ENCODE data around the gene KCNH8. TPM values are rescaled to one million over a fixed set of nuclear protein-coding genes. Genes with fewer than 3 reads are reported as not detected.

KCNH8 gene
- polyA plus RNA-seq, 1 donor from 2014 or later = 28.9 TPM

- H3K4me3 ChIP-seq (ENCODE audit: low read length) = no peak overlapping the region
- no peak overlapping the region for H2AFZ ChIP-seq (ENCODE audit: low read depth, low read length)
- H3K36me3 ChIP-seq (ENCODE audit: insufficient read depth, low read length) = no peaks in the 10 kb centered on the region
- H4K20me1 ChIP-seq (ENCODE audit: insufficient read depth) = no peaks in the 10 kb centered on the region
- H3K79me2 ChIP-seq (replicated peaks; ENCODE audit: insufficient read depth, low read length) = no peaks in the 10 kb centered on the region
- H3K9me3 ChIP-seq (ENCODE audit: low read length) = no peaks in the 10 kb centered on the region
- H3K9me2 ChIP-seq (ENCODE audit: insufficient read depth, low read length) = no peaks in the 10 kb centered on the region
- H3K27me3 ChIP-seq (ENCODE audit: insufficient read depth, low read depth, low read length) = no peaks in the 10 kb centered on the region
- TF ChIP-seq SMC3 (conservative IDR thresholded peaks at IDR 0.05; ENCODE audit: poor library complexity) (no peak), TAF1 (IDR thresholded peaks at IDR 0.05; ENCODE audit: low read depth) (no peak), RAD21 (conservative IDR thresholded peaks at IDR 0.05) (no peak), MXI1 (conservative IDR thresholded peaks at IDR 0.05; ENCODE audit: poor library complexity, severe bottlenecking) (no peak), EZH2 (IDR thresholded peaks at IDR 0.05; ENCODE audit: borderline replicate concordance, insufficient read depth, low read length, poor library complexity, severe bottlenecking) (no peak), REST (IDR thresholded peaks at IDR 0.05; ENCODE audit: borderline replicate concordance) (no peak), POLR2AphosphoS5 (IDR thresholded peaks at IDR 0.05) (no peak), EP300 (conservative IDR thresholded peaks at IDR 0.05; ENCODE audit: poor library complexity, severe bottlenecking) (no peak)
- TF ChIP-seq, protein P1, sequence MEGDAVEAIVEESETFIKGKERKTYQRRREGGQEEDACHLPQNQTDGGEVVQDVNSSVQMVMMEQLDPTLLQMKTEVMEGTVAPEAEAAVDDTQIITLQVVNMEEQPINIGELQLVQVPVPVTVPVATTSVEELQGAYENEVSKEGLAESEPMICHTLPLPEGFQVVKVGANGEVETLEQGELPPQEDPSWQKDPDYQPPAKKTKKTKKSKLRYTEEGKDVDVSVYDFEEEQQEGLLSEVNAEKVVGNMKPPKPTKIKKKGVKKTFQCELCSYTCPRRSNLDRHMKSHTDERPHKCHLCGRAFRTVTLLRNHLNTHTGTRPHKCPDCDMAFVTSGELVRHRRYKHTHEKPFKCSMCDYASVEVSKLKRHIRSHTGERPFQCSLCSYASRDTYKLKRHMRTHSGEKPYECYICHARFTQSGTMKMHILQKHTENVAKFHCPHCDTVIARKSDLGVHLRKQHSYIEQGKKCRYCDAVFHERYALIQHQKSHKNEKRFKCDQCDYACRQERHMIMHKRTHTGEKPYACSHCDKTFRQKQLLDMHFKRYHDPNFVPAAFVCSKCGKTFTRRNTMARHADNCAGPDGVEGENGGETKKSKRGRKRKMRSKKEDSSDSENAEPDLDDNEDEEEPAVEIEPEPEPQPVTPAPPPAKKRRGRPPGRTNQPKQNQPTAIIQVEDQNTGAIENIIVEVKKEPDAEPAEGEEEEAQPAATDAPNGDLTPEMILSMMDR (IDR thresholded peaks at IDR 0.05; ENCODE audit: poor library complexity, severe bottlenecking) = no peak
- no peak overlapping the region for H3K4me2 ChIP-seq (ENCODE audit: low read length)
- H3K27ac ChIP-seq (ENCODE audit: low read length) = no peak overlapping the region
- H3F3A ChIP-seq (ENCODE audit: insufficient read depth, low read length, poor library complexity, severe bottlenecking) = no peaks in the 10 kb centered on the region
- no peak overlapping the region for H3K9ac ChIP-seq (ENCODE audit: low read length)
Measured at GRCh38 chr3:19338769-19339168, 190.5 kb downstream of the KCNH8 start.

GRCh38 chr3:19342389-19342788 lies 194.1 kb downstream of the KCNH8 start:
- TF ChIP-seq POLR2AphosphoS5 (IDR thresholded peaks at IDR 0.05) (no peak), EP300 (conservative IDR thresholded peaks at IDR 0.05; ENCODE audit: poor library complexity, severe bottlenecking) (peak; percentile 52), REST (IDR thresholded peaks at IDR 0.05; ENCODE audit: borderline replicate concordance) (no peak), RAD21 (conservative IDR thresholded peaks at IDR 0.05) (no peak), TAF1 (IDR thresholded peaks at IDR 0.05; ENCODE audit: low read depth) (no peak), EZH2 (IDR thresholded peaks at IDR 0.05; ENCODE audit: borderline replicate concordance, insufficient read depth, low read length, poor library complexity, severe bottlenecking) (no peak)
- TF ChIP-seq, protein P1 (IDR thresholded peaks at IDR 0.05; ENCODE audit: poor library complexity, severe bottlenecking) = no peak
- H3K4me2 ChIP-seq (ENCODE audit: low read length) = no peak overlapping the region
- no peak overlapping the region for H3K27ac ChIP-seq (ENCODE audit: low read length)
- no peaks in the 10 kb centered on the region for H3K36me3 ChIP-seq (ENCODE audit: insufficient read depth, low read length)
- no peaks in the 10 kb centered on the region for H4K20me1 ChIP-seq (ENCODE audit: insufficient read depth)
- no peaks in the 10 kb centered on the region for H3K27me3 ChIP-seq (ENCODE audit: insufficient read depth, low read depth, low read length)
- no peaks in the 10 kb centered on the region for H3K79me2 ChIP-seq (replicated peaks; ENCODE audit: insufficient read depth, low read length)
- H3F3A ChIP-seq (ENCODE audit: insufficient read depth, low read length, poor library complexity, severe bottlenecking) = no peaks in the 10 kb centered on the region
- H2AFZ ChIP-seq (ENCODE audit: low read depth, low read length) = no peak overlapping the region
- no peaks in the 10 kb centered on the region for H3K9me2 ChIP-seq (ENCODE audit: insufficient read depth, low read length)
- no peak overlapping the region for H3K4me3 ChIP-seq (ENCODE audit: low read length)
- no peak overlapping the region for H3K9ac ChIP-seq (ENCODE audit: low read length)
- no peaks in the 10 kb centered on the region for H3K9me3 ChIP-seq (ENCODE audit: low read length)
